Measurements from ENCODE around the gene SLC39A5. TPM values are rescaled to one million over a fixed set of nuclear protein-coding genes. Genes with fewer than 3 reads are reported as not detected.
"Not testable (repeated sequence)": the region's sequence is repeated elsewhere in the genome, so short reads cannot be mapped to it uniquely, and the experiment has no call there.

The SLC39A5 gene
- total RNA-seq, 1 donor from 2014 or later = 1.0 TPM

- intact Hi-C loops (cut with micrococcal nuclease) = loop anchor here (1.0 to 5.0 kb wide), 7 partner anchors 9 to 148 kb away; partner anchors contain the start of genes ANKRD52, CNPY2, CS and ESYT1
Measured at GRCh38 chr12:56266693-56267442, 37.0 kb downstream of the SLC39A5 start, which contains the start of gene COQ10A. TSS of gene COQ10A (plus strand) at chr12:56266942. CDS start at chr12:56267119, 177 bp downstream.

GRCh38 chr12:56267443-56268071, 37.7 kb downstream of the SLC39A5 start:
- intact Hi-C loops (cut with micrococcal nuclease) = loop anchor here (1.0 to 5.0 kb wide), 6 partner anchors 33 to 149 kb away; partner anchors contain the start of genes CNPY2, CS, ESYT1 and ZC3H10

DNA sequence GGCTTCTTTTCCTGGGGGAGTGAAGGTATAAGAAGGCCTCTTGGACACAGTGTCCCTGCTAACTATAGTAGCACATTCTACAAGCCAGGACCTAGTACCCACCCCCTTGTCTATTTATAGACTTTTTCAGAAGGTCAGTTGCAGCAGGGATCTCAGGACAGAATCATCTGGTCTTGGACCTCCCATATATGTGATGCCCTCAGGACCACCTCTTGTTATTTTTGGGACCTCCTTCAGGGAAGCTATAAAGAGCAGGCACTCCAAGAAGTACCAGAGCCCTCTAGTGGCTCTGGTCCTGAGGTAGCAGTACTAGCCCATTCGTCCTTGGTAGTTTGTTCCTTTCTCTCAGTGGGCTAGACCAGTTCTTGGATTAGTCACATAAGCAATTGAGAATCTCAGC, 41.2 kb downstream of the SLC39A5 start:
- intact Hi-C loops (cut with micrococcal nuclease) = no loop called here

DNA sequence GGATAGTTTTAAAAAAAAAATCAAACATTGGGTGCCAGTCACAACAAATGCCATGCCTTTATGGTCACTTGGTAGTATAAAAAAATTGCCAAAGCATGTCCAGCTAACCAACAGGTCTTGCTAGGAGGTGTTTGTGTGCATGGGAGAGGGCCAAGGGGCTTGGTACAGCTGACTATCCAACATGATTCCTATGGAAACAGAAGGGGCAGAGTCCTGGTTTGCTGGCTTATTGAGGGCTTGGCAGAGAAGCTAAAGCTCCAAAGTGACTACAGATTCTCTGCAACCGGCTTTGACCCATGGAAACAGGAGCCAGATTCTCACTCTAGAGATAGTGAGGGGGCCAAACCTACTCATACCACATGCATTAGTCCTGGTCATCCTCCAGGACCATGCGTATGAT, 42.6 kb downstream of the SLC39A5 start:
- intact Hi-C loops (cut with micrococcal nuclease) = not testable (repeated sequence)

- intact Hi-C loops (cut with micrococcal nuclease) = no loop called here
Measured at GRCh38 chr12:56274299-56274698, 44.4 kb downstream of the SLC39A5 start.

GRCh38 chr12:56278905-56279304, 49.1 kb downstream of the SLC39A5 start:
- intact Hi-C loops (cut with micrococcal nuclease) = no loop called here

GRCh38 chr12:56280849-56281248, 51.0 kb downstream of the SLC39A5 start:
- intact Hi-C loops (cut with micrococcal nuclease) = no loop called here

- intact Hi-C loops (cut with micrococcal nuclease) = no loop called here
Measured at GRCh38 chr12:56282030-56282429, 52.2 kb downstream of the SLC39A5 start.

- intact Hi-C loops (cut with micrococcal nuclease) = no loop called here
Measured at GRCh38 chr12:56282579-56282978, 52.7 kb downstream of the SLC39A5 start.

GRCh38 chr12:56284263-56284662, 54.4 kb downstream of the SLC39A5 start:
- intact Hi-C loops (cut with micrococcal nuclease) = not testable (repeated sequence)

DNA sequence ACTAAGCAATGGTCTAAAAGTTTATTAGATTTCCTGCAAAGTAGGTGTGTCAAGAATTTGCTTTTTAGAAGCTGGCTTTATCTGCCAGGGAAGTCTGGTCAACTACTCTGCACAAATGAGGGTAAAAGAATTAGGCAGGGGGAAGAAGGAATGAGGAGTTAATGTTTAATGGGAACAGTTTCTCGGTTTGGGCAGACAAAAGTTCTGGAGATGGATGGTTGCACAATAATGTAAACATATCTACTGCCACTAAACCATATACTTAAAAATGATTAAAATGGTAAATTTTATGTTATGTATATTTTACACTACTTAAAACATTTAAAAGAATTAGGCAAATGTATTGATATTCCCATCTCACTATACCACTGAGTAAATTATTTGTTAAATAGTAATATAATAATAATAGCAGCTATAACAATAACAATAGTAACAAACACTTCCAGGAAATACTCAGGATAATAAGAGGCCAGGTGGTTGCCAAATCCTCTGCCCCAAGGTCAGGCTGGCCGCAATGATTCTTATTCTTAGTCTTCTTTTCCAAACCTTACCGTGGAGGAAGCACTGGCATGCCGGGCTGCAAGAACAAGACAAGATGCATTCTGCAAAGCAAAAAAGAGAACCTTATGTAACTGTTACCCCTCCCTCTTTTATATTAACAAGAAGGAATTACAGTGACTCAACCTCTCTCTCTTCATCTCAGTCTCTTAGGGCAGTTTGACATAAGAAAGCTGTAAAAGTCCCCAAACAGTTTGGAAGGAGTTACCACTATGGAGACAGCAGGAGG, 56.4 kb downstream of the SLC39A5 start:
- intact Hi-C loops (cut with micrococcal nuclease) = no loop called here

Other genes starting within 250 kb of the SLC39A5 start
- gene SUOX, start 232.8 kb upstream of the SLC39A5 start, total RNA-seq = 9.6 and 10.3 TPM in 2 replicates
- 21.8 and 23.3 TPM in 2 replicates for gene IKZF4, start 209.0 kb upstream of the SLC39A5 start, total RNA-seq
- gene RPS26, start 188.1 kb upstream of the SLC39A5 start, total RNA-seq = 30.9 and 32.4 TPM in 2 replicates
- 0.84 and 1.3 TPM in 2 replicates for gene ERBB3, start 149.9 kb upstream of the SLC39A5 start, total RNA-seq
- gene PA2G4, start 125.5 kb upstream of the SLC39A5 start, total RNA-seq = 273 and 291 TPM in 2 replicates
- gene RPL41, start 113.4 kb upstream of the SLC39A5 start, total RNA-seq = 3,715 and 3,764 TPM in 2 replicates
- gene ZC3H10, start 111.8 kb upstream of the SLC39A5 start, total RNA-seq = 9.3 and 9.5 TPM in 2 replicates
- 362 TPM in 2 replicates for gene ESYT1, start 101.8 kb upstream of the SLC39A5 start, total RNA-seq
- gene MYL6B, start 77.5 kb upstream of the SLC39A5 start, total RNA-seq = 69.9 and 70.7 TPM in 2 replicates
- 1,606 and 1,617 TPM in 2 replicates for gene MYL6, start 71.7 kb upstream of the SLC39A5 start, total RNA-seq
- gene SMARCC2, start 40.6 kb upstream of the SLC39A5 start, total RNA-seq = 136 and 141 TPM in 2 replicates
- gene RNF41, start 8.1 kb upstream of the SLC39A5 start, total RNA-seq = 31.7 and 32.7 TPM in 2 replicates
- 67.9 and 68.5 TPM in 2 replicates for gene NABP2, start 5.7 kb upstream of the SLC39A5 start, total RNA-seq
- gene ANKRD52, start 28.3 kb downstream of the SLC39A5 start, total RNA-seq = 55.3 and 56.1 TPM in 2 replicates
- 18.6 and 19.3 TPM in 2 replicates for gene COQ10A, start 36.9 kb downstream of the SLC39A5 start, total RNA-seq
- 242 TPM in 2 replicates for gene CS, start 70.3 kb downstream of the SLC39A5 start, total RNA-seq
- gene CNPY2, start 85.9 kb downstream of the SLC39A5 start, total RNA-seq = 129 and 139 TPM in 2 replicates
- 47.4 and 51.6 TPM in 2 replicates for gene PAN2, start 103.9 kb downstream of the SLC39A5 start, total RNA-seq
- gene IL23A, start 108.8 kb downstream of the SLC39A5 start, total RNA-seq = 8.6 and 10.1 TPM in 2 replicates
- gene STAT2, start 130.1 kb downstream of the SLC39A5 start, total RNA-seq = 159 and 164 TPM in 2 replicates
- not detected in 2 replicates for gene APOF, start 132.8 kb downstream of the SLC39A5 start, total RNA-seq
- gene TIMELESS, start 219.4 kb downstream of the SLC39A5 start, total RNA-seq = 56.1 and 56.9 TPM in 2 replicates
- not detected in 2 replicates for gene MIP, start 224.6 kb downstream of the SLC39A5 start, total RNA-seq
- gene SPRYD4, start 238.5 kb downstream of the SLC39A5 start, total RNA-seq = 4.4 TPM in 2 replicates